Prostate gland (tissue), 2 donors: ENCODE data around the gene NHSL2.

ENCODE experiments used
- CTCF ChIP-seq, 4 experiments: fragments of 200-600 bp in 2 of 4; fragments of 450-650 bp in 2 of 4; sonication (generic) in 2 of 4; IDR thresholded peaks; 1 replicate in 3 of 4; 2 replicates in 1 of 4; pipeline ENCODE4 v1.5.1; 2016 to 2019; ENCODE audit warnings: antibody characterized with exemption in 4 of 4, mild to moderate bottlenecking in 2 of 4, moderate library complexity in 2 of 4
- POLR2A ChIP-seq: fragments of 450-650 bp; IDR thresholded peaks from one replicate; pipeline ENCODE4 v1.6.1; 2016; ENCODE audit warnings: antibody characterized with exemption, mild to moderate bottlenecking

DNA sequence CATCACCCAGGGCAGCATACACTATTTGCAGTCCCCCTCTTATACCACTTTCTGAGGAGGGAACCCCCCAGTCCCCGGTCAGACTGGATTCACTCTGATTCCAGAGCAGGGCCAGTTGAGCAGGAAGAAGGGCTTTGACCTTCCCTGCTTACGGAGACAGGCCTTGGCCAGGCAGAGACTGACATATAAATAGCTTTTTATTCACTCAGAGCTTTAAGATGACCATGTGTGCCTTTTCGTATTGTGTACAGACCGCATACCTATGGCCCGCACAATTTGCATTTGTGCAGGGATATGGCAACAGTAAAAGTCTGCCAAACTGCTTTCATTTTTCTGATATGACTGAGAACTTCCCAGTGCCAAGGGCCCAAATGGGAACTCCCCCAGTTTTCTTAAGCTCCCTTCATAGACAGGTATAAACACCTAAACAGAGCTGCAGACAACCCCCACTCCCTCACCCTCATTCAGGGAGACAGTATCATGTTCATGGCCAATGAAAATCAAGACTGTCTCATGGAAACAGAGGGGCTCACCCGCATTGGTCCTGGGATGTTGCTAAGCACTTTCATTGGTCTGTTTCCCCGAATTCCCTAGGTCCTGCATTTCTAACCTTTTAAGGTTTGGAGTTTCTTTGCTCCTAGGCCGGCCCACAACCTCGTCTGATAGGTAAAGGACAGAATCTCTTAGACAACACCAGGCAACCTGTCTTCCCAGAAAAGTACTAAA, 135.1 kb downstream of the NHSL2 start:
- TF ChIP-seq CTCF (IDR thresholded peaks at IDR 0.05) (no peak), POLR2A (no peak)
